ENCODE measurements around the gene ANKS3.

The ANKS3 gene

GRCh38 chr16:4656695-4657686 lies 77.1 kb downstream of the ANKS3 start (continued):
- TF ChIP-seq HOXC10 (CRISPR knock-in tag; IDR thresholded peaks at IDR 0.05) (no peak), ZSCAN30 (tag by site-specific recombination; IDR thresholded peaks at IDR 0.05) (no peak), MZF1 (tag by site-specific recombination; IDR thresholded peaks at IDR 0.05; ENCODE audit: borderline replicate concordance) (no peak), ZNF513 (tag by site-specific recombination; IDR thresholded peaks at IDR 0.05) (no peak), SCRT1 (tag by site-specific recombination; IDR thresholded peaks at IDR 0.05; ENCODE audit: borderline replicate concordance) (no peak), ZNF23 (tag by site-specific recombination; IDR thresholded peaks at IDR 0.05; ENCODE audit: borderline replicate concordance) (no peak), ZNF292 (tag by site-specific recombination; IDR thresholded peaks at IDR 0.05; ENCODE audit: borderline replicate concordance, low read depth) (0 out of 2 replicates have a peak, but pooled peaks have one; percentile 36), YY1 (tag by site-specific recombination; IDR thresholded peaks at IDR 0.05) (no peak), ZNF629 (tag by site-specific recombination; IDR thresholded peaks at IDR 0.05) (no peak), INSM2 (tag by site-specific recombination; IDR thresholded peaks at IDR 0.05) (no peak), ZFP37 (tag by site-specific recombination; IDR thresholded peaks at IDR 0.05) (no peak), TCF7L2 (IDR thresholded peaks at IDR 0.05; ENCODE audit: borderline replicate concordance, low read depth, low read length) (no peak), ZNF488 (tag by site-specific recombination; IDR thresholded peaks at IDR 0.05) (no peak), ZSCAN18 (tag by site-specific recombination; IDR thresholded peaks at IDR 0.05) (no peak), ZNF157 (tag by site-specific recombination; IDR thresholded peaks at IDR 0.05) (no peak), ZNF24 (tag by site-specific recombination; IDR thresholded peaks at IDR 0.05) (no peak), ZNF114 (tag by site-specific recombination; IDR thresholded peaks at IDR 0.05) (no peak), ZNF518A (tag by site-specific recombination; conservative IDR thresholded peaks at IDR 0.05; ENCODE audit: low read depth) (peak; percentile 71), EGR2 (tag by site-specific recombination; IDR thresholded peaks at IDR 0.05; ENCODE audit: low read depth) (no peak), GLI4 (tag by site-specific recombination; IDR thresholded peaks at IDR 0.05) (no peak), ZNF670 (tag by site-specific recombination; IDR thresholded peaks at IDR 0.05; ENCODE audit: low read depth) (no peak), YY2 (tag by site-specific recombination; IDR thresholded peaks at IDR 0.05) (no peak), ZNF677 (tag by site-specific recombination; IDR thresholded peaks at IDR 0.05) (no peak), ZNF350 (tag by site-specific recombination; IDR thresholded peaks at IDR 0.05) (no peak), ZNF112 (tag by site-specific recombination; IDR thresholded peaks at IDR 0.05) (no peak), ZNF169 (tag by site-specific recombination; IDR thresholded peaks at IDR 0.05) (no peak)
